GM23338 (cell line): ENCODE results near the gene MLST8. TPM values are rescaled to one million over a fixed set of nuclear protein-coding genes. Genes with fewer than 3 reads are reported as not detected.

Experiments used
- ATAC-seq: fragments of 200-7000 bp; cut with Tn5 transposase; 3 replicates; pipeline ENCODE4 v1.9.1; 2020
- DNase-seq: peaks from one replicate; pipeline ENCODE4 v3.0.0-alpha.2; 2015; ENCODE audit warnings: low spot score
- H2AFZ ChIP-seq: fragments of 200-600 bp; sonication (generic); 2 replicates; pipeline ENCODE4 v1.8.0; 2016; ENCODE audit warnings: antibody characterized with exemption, mild to moderate bottlenecking, moderate library complexity
- H3F3A ChIP-seq: fragments of 200-600 bp; sonication (generic); replicated peaks from 2 replicates; pipeline ENCODE4 v1.8.0; 2017; ENCODE audit warnings: antibody characterized with exemption, mixed run types, low read depth
- H3K27ac ChIP-seq: fragments of 200-600 bp; sonication (generic); 2 replicates; pipeline ENCODE4 v1.6.1; 2016; ENCODE audit warnings: low read depth
- H3K27me3 ChIP-seq: fragments of 200-600 bp; sonication (generic); 2 replicates; pipeline ENCODE4 v1.8.0; 2016; ENCODE audit warnings: mild to moderate bottlenecking, mixed run types, moderate library complexity; ENCODE audit not compliant: insufficient read depth
- H3K36me3 ChIP-seq: fragments of 200-600 bp; sonication (generic); 2 replicates; pipeline ENCODE4 v1.8.0; 2016; ENCODE audit warnings: mild to moderate bottlenecking; ENCODE audit not compliant: insufficient read depth
- H3K4me1 ChIP-seq: fragments of 200-600 bp; sonication (generic); 2 replicates; pipeline ENCODE4 v1.8.0; 2016; ENCODE audit warnings: mild to moderate bottlenecking, moderate library complexity; ENCODE audit not compliant: insufficient read depth
- H3K4me2 ChIP-seq: fragments of 200-600 bp; sonication (generic); 2 replicates; pipeline ENCODE4 v1.7.1; 2017; ENCODE audit warnings: mixed run types
- H3K4me3 ChIP-seq: fragments of 200-600 bp; sonication (generic); 2 replicates; pipeline ENCODE4 v1.6.1; 2016; ENCODE audit warnings: mixed run types
- H3K79me2 ChIP-seq: fragments of 200-600 bp; sonication (generic); replicated peaks from 2 replicates; pipeline ENCODE4 v1.8.0; 2017; ENCODE audit warnings: mild to moderate bottlenecking; ENCODE audit not compliant: insufficient read depth
- H3K9me2 ChIP-seq: fragments of 200-600 bp; sonication (generic); 2 replicates; pipeline ENCODE4 v1.8.0; 2017; ENCODE audit not compliant: insufficient read depth
- H4K20me1 ChIP-seq: fragments of 200-600 bp; sonication (generic); replicated peaks from 2 replicates; pipeline ENCODE4 v1.8.0; 2017; ENCODE audit warnings: mild to moderate bottlenecking; ENCODE audit not compliant: insufficient read depth
- H3K27ac Mint-ChIP-seq: 2 replicates; pipeline ENCODE4 v1.8.0; 2020; ENCODE audit warnings: inconsistent platforms, mild to moderate bottlenecking, moderate library complexity, mixed read lengths
- H3K27me3 Mint-ChIP-seq: 3 replicates; pipeline ENCODE4 v1.8.0; 2022; ENCODE audit warnings: low read depth, mild to moderate bottlenecking, moderate library complexity, mixed read lengths, inconsistent platforms; ENCODE audit not compliant: insufficient read depth, poor library complexity
- H3K36me3 Mint-ChIP-seq: 3 replicates; pipeline ENCODE4 v1.8.0; 2021; ENCODE audit warnings: low read depth, mild to moderate bottlenecking, inconsistent platforms, moderate library complexity, mixed read lengths
- H3K4me1 Mint-ChIP-seq: 3 replicates; pipeline ENCODE4 v1.8.0; 2020; ENCODE audit warnings: mild to moderate bottlenecking, inconsistent platforms, mixed read lengths
- H3K4me3 Mint-ChIP-seq: 3 replicates; pipeline ENCODE4 v1.8.0; 2021; ENCODE audit warnings: moderate library complexity, mild to moderate bottlenecking, inconsistent platforms, mixed read lengths
- H3K9me3 Mint-ChIP-seq: 3 replicates; pipeline ENCODE4 v1.8.0; 2020; ENCODE audit warnings: moderate library complexity, mild to moderate bottlenecking, inconsistent platforms, mixed read lengths
- CREB1 ChIP-seq: fragments of 250-450 bp; sonication (Bioruptor Pico); IDR thresholded peaks from 2 replicates; pipeline ENCODE4 v1.5.0; 2020; ENCODE audit warnings: low read depth, mild to moderate bottlenecking, moderate library complexity
- EZH2 ChIP-seq: fragments of 200-600 bp; sonication (generic); IDR thresholded peaks from one replicate; pipeline ENCODE4 v1.8.0; 2017; ENCODE audit warnings: antibody characterized with exemption, mild to moderate bottlenecking, low read depth; ENCODE audit not compliant: unreplicated experiment
- EZH2phosphoT487 ChIP-seq: fragments of 200-600 bp; sonication (generic); IDR thresholded peaks from one replicate; pipeline ENCODE4 v1.8.1; 2018; ENCODE audit warnings: antibody characterized with exemption; ENCODE audit not compliant: unreplicated experiment
- JUNB ChIP-seq: IDR thresholded peaks from one replicate; pipeline ENCODE4 v1.6.1; 2016; ENCODE audit warnings: antibody characterized with exemption; ENCODE audit not compliant: unreplicated experiment
- NANOG ChIP-seq: IDR thresholded peaks from 2 replicates; pipeline ENCODE4 v1.6.1; 2016; ENCODE audit warnings: antibody characterized with exemption, borderline replicate concordance
- POLR2AphosphoS5 ChIP-seq: IDR thresholded peaks from 2 replicates; pipeline ENCODE4 v1.6.1; 2016; ENCODE audit warnings: antibody characterized with exemption, low read depth
- STAT1 ChIP-seq: IDR thresholded peaks from one replicate; pipeline ENCODE4 v1.6.1; 2016; ENCODE audit warnings: antibody characterized with exemption; ENCODE audit not compliant: unreplicated experiment
- ZNF114 ChIP-seq: fragments of 250-450 bp; sonication (Bioruptor Pico); IDR thresholded peaks from 2 replicates; pipeline ENCODE4 v1.5.0; 2020; ENCODE audit warnings: mild to moderate bottlenecking, moderate library complexity
- ZNF331 ChIP-seq: fragments of 250-450 bp; sonication (Bioruptor Pico); IDR thresholded peaks from 2 replicates; pipeline ENCODE4 v1.5.0; 2020; ENCODE audit warnings: low read depth, mild to moderate bottlenecking, moderate library complexity
- polyA plus RNA-seq: library from polyadenylated mRNA; unstranded; fragments of >200 nt; fragmentation: Nextera tagmentation; extraction: Ambion mirVana; gene quantifications from 2 replicates; pipeline ENCODE4 v1.2.1, GENCODE V29; 2016
- total RNA-seq: library from RNA; depleted of rRNA; stranded (reverse); fragments of >200 nt; shearing (Covaris generic); gene quantifications from 2 replicates; pipeline ENCODE4 v1.2.3, GENCODE V29; 2014
- TF ChIP-seq, protein P1 (sequence below), 2 experiments: fragments of 200-600 bp in 1 of 2; sonication (generic) in 1 of 2; conservative IDR thresholded peaks; 2 replicates each; pipeline versions ENCODE4 v1.5.1 to v1.6.1; 2016 to 2017; ENCODE audit warnings: antibody characterized with exemption in 2 of 2, low read depth in 2 of 2, mild to moderate bottlenecking in 2 of 2, moderate library complexity in 1 of 2
- TF ChIP-seq, protein P2 (sequence below): IDR thresholded peaks from 2 replicates; pipeline ENCODE4 v1.6.1; 2016; ENCODE audit warnings: antibody characterized with exemption
- TF ChIP-seq, protein P3 (sequence below): IDR thresholded peaks from one replicate; pipeline ENCODE4 v1.6.1; 2018; ENCODE audit warnings: antibody characterized with exemption; ENCODE audit not compliant: unreplicated experiment

Gene MLST8
- total and polyA plus RNA-seq, 2 experiments from 2014 or later: 58.8 to 138 TPM

DNA sequence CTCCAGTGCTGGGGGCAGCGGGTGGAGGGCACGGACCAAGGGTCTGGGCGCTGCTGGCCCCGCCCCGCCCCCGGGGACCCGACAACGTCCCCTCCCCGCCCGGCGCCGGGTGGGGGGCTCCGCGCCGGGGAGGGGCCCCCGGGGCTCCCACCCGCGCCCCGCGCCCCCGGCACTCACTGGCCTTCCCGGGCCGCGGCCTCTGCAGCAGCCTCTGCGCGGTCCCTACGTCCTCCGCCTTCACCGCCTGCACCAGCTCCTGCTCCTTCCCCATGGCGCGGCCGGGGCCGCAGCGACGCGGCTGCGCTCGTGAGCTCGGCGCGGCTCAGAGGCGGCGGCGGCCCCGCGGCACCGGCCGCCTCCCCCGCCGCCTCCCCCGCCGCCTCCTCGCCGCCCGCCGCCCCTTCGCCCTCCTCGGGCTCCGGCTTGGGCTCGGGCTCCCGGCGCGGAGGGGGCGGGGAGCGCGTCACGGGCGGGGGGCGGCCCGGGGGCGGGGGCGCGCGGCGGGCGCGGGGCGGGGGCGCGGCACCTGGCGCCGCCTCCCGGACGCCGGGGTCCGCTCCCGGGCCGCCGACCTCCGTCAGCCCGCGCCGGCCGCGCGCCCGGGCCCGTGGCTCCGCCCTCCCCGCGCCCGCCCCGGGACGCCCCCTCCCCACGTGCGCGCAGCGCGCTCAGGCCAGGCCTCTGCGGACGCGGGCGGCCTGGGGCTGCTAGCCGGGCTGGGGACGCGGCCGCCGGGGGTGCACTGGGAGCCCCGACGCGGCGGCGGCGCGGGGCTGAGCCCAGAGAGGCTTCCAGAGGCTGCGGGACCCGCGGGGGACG lies 8.9 kb upstream of the MLST8 start, which contains the start of gene CASKIN1 (continued):
- TF ChIP-seq EZH2phosphoT487 (no peak), CREB1 (CRISPR knock-in tag) (no peak), STAT1 (no peak), NANOG (no peak), JUNB (no peak), ZNF114 (CRISPR knock-in tag) (no peak), EZH2 (no peak), ZNF331 (CRISPR knock-in tag) (no peak)
- TF ChIP-seq, protein P1, sequence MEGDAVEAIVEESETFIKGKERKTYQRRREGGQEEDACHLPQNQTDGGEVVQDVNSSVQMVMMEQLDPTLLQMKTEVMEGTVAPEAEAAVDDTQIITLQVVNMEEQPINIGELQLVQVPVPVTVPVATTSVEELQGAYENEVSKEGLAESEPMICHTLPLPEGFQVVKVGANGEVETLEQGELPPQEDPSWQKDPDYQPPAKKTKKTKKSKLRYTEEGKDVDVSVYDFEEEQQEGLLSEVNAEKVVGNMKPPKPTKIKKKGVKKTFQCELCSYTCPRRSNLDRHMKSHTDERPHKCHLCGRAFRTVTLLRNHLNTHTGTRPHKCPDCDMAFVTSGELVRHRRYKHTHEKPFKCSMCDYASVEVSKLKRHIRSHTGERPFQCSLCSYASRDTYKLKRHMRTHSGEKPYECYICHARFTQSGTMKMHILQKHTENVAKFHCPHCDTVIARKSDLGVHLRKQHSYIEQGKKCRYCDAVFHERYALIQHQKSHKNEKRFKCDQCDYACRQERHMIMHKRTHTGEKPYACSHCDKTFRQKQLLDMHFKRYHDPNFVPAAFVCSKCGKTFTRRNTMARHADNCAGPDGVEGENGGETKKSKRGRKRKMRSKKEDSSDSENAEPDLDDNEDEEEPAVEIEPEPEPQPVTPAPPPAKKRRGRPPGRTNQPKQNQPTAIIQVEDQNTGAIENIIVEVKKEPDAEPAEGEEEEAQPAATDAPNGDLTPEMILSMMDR (conservative IDR thresholded peaks at IDR 0.05; ENCODE audit: low read depth in 2 of 2): no peak
- TF ChIP-seq, protein P2, sequence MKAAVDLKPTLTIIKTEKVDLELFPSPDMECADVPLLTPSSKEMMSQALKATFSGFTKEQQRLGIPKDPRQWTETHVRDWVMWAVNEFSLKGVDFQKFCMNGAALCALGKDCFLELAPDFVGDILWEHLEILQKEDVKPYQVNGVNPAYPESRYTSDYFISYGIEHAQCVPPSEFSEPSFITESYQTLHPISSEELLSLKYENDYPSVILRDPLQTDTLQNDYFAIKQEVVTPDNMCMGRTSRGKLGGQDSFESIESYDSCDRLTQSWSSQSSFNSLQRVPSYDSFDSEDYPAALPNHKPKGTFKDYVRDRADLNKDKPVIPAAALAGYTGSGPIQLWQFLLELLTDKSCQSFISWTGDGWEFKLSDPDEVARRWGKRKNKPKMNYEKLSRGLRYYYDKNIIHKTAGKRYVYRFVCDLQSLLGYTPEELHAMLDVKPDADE: no peak
- TF ChIP-seq, protein P3, sequence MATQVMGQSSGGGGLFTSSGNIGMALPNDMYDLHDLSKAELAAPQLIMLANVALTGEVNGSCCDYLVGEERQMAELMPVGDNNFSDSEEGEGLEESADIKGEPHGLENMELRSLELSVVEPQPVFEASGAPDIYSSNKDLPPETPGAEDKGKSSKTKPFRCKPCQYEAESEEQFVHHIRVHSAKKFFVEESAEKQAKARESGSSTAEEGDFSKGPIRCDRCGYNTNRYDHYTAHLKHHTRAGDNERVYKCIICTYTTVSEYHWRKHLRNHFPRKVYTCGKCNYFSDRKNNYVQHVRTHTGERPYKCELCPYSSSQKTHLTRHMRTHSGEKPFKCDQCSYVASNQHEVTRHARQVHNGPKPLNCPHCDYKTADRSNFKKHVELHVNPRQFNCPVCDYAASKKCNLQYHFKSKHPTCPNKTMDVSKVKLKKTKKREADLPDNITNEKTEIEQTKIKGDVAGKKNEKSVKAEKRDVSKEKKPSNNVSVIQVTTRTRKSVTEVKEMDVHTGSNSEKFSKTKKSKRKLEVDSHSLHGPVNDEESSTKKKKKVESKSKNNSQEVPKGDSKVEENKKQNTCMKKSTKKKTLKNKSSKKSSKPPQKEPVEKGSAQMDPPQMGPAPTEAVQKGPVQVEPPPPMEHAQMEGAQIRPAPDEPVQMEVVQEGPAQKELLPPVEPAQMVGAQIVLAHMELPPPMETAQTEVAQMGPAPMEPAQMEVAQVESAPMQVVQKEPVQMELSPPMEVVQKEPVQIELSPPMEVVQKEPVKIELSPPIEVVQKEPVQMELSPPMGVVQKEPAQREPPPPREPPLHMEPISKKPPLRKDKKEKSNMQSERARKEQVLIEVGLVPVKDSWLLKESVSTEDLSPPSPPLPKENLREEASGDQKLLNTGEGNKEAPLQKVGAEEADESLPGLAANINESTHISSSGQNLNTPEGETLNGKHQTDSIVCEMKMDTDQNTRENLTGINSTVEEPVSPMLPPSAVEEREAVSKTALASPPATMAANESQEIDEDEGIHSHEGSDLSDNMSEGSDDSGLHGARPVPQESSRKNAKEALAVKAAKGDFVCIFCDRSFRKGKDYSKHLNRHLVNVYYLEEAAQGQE: no peak

DNA sequence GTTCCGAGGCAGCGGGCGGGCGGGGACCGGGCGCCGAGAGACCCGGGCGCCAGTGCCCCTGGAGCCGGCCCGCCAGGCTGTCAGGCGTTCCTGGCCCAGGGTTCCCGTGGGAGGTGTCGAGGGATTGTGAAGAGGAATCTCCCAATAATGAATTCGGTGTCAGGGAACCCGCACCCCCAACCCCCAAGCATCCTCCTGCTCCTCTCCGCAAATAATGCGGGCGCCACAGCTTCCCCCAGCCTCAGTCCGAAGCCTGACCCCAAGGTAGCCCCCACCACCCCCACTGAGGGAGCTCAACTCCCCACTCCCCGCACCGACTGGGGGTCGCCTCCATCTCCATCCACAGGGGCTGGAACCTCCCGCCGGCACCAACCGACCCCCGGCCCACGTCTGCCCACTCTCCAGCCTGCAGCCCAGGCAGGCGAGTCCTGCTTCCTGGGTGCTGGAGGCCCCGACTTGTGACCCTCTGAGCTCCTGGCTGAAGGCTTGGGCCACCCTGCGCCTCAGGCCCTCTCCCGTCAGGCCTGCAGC lies 8.2 kb upstream of the MLST8 start:
- peak overlapping the region; percentile 63 for H3K4me3 Mint-ChIP-seq
- Histone ChIP-seq H4K20me1 (no peaks in the 10 kb centered on the region), H3K36me3 (no peaks in the 10 kb centered on the region), H3K27ac (no peak overlapping the region), H3F3A (no peaks in the 10 kb centered on the region), H3K27me3 (peaks cover 52% of the 10 kb centered on the region), H3K4me1 (no peaks in the 10 kb centered on the region; the same call in 1 of the 2 replicates), H3K4me2 (peak overlapping the region; percentile 81), H3K9me2 (no peaks in the 10 kb centered on the region), H3K79me2 (no peaks in the 10 kb centered on the region), H2AFZ (peak overlapping the region; percentile 74), H3K4me3 (peak overlapping the region; percentile 53)
- no peaks in the 10 kb centered on the region; the same call in 2 of the 3 replicates for H3K36me3 Mint-ChIP-seq
- H3K27me3 Mint-ChIP-seq: peaks cover 33% of the 10 kb centered on the region
- no peaks in the 10 kb centered on the region for H3K9me3 Mint-ChIP-seq
- TF ChIP-seq, protein P2: no peak
- TF ChIP-seq CREB1 (CRISPR knock-in tag) (no peak), POLR2AphosphoS5 (no peak)
- TF ChIP-seq, protein P3: no peak
- H3K4me1 Mint-ChIP-seq: no peaks in the 10 kb centered on the region
- H3K27ac Mint-ChIP-seq: no peak overlapping the region
- ATAC-seq (peak; percentile 4; the same call in 2 of the 3 replicates), DNase-seq (no peak)
